Vagina (tissue), 2 donors: ENCODE data around the gene CLSTN1. TPM values are rescaled to one million over a fixed set of nuclear protein-coding genes. Genes with fewer than 3 reads are reported as not detected.
A peak's percentile ranks its signal among the peaks of the same experiment; 100 is the strongest.
"Not testable (repeated sequence)": the region's sequence is repeated elsewhere in the genome, so short reads cannot be mapped to it uniquely, and the experiment has no call there.

Source experiments
- DNase-seq, 2 donors: peaks; one replicate each; pipeline ENCODE4 v3.0.0-alpha.2; 2017; ENCODE audit errors: extremely low spot score in 2 of 2
- H3K27ac ChIP-seq: fragments of 200-600 bp; sonication (generic); one replicate; pipeline ENCODE4 v1.5.1; 2019
- H3K27me3 ChIP-seq: fragments of 200-600 bp; sonication (generic); one replicate; pipeline ENCODE4 v1.5.1; 2019
- H3K36me3 ChIP-seq, 2 donors: fragments of 200-600 bp; sonication (generic); one replicate each; pipeline ENCODE4 v1.5.1; 2017 to 2019
- H3K4me1 ChIP-seq: fragments of 200-600 bp; sonication (generic); one replicate; pipeline ENCODE4 v1.5.1; 2019
- H3K4me3 ChIP-seq, 2 donors: fragments of 200-600 bp; sonication (generic); 1 replicate in 1 of 2; 2 replicates in 1 of 2; pipeline ENCODE4 v1.5.1; 2016 to 2019
- H3K9me3 ChIP-seq: fragments of 200-600 bp; sonication (generic); one replicate; pipeline ENCODE4 v1.5.1; 2019
- CTCF ChIP-seq, 3 experiments: fragments of 450-650 bp in 2 of 3; fragments of 200-600 bp in 1 of 3; sonication (generic) in 1 of 3; IDR thresholded peaks; one replicate each; pipeline ENCODE4 v1.5.1; 2017 to 2019; ENCODE audit warnings: antibody characterized with exemption in 3 of 3, mild to moderate bottlenecking in 2 of 3, moderate library complexity in 2 of 3
- POLR2A ChIP-seq, 2 donors: fragments of 450-650 bp; IDR thresholded peaks; one replicate each; pipeline ENCODE4 v1.6.1; 2017; ENCODE audit warnings: antibody characterized with exemption in 2 of 2, mild to moderate bottlenecking in 2 of 2, moderate library complexity in 2 of 2
- POLR2AphosphoS5 ChIP-seq, 2 donors: sonication (generic); formaldehyde crosslinking; IDR thresholded peaks; one replicate each; pipeline ENCODE4 v1.9.0; 2017; ENCODE audit warnings: antibody characterized with exemption in 2 of 2, mild to moderate bottlenecking in 2 of 2, low read depth in 1 of 2; ENCODE audit not compliant: insufficient read depth in 1 of 2
- intact Hi-C: fragments of 100-400 bp; cut with DNase I; formaldehyde crosslinking; loops from one replicate; pipeline ENCODE4 v1.15.1; 2023
- total RNA-seq: library from RNA; depleted of rRNA; stranded (reverse); fragments of >200 nt; gene quantifications from one replicate; pipeline ENCODE4 v1.2.3, GENCODE V29; 2016

The CLSTN1 gene
- total RNA-seq, 1 donor from 2014 or later = 96.5 TPM

- DNase-seq = no peak
These were observed 56.9 kb downstream of the CLSTN1 start for GRCh38 chr1:9766759-9767442.

GRCh38 chr1:9764550-9764949 is 59.2 kb downstream of the CLSTN1 start:
- Histone ChIP-seq H3K4me3 (no peak overlapping the region), H3K27me3 (no peaks in the 10 kb centered on the region), H3K9me3 (no peaks in the 10 kb centered on the region), H3K36me3 (peaks cover 0 to 8% of the 10 kb centered on the region in 2 donors), H3K27ac (no peak overlapping the region), H3K4me1 (peaks cover 27% of the 10 kb centered on the region)
- intact Hi-C loops = no loop called here
- TF ChIP-seq CTCF (IDR thresholded peaks at IDR 0.05) (no peak), POLR2AphosphoS5 (IDR thresholded peaks at IDR 0.05; ENCODE audit: insufficient read depth in 1 of 2, low read depth in 1 of 2) (no peak)
- no peak for DNase-seq

More at GRCh38 chr1:9766759-9767442, 56.9 kb downstream of the CLSTN1 start:
- no peak for TF ChIP-seq POLR2A (IDR thresholded peaks at IDR 0.05)
- no peak for TF ChIP-seq CTCF (IDR thresholded peaks at IDR 0.05)
- TF ChIP-seq POLR2AphosphoS5 (IDR thresholded peaks at IDR 0.05; ENCODE audit: insufficient read depth in 1 of 2, low read depth in 1 of 2) = peak in 1 of 2 donors; percentile 33
- Histone ChIP-seq H3K9me3 (no peaks in the 10 kb centered on the region), H3K36me3 (peaks cover 0 to 4% of the 10 kb centered on the region in 2 donors), H3K4me1 (peaks cover 18% of the 10 kb centered on the region), H3K4me3 (no peak overlapping the region), H3K27me3 (no peaks in the 10 kb centered on the region), H3K27ac (no peak overlapping the region)
- intact Hi-C loops = no loop called here

GRCh38 chr1:9763914-9764313 is 59.9 kb downstream of the CLSTN1 start:
- Histone ChIP-seq H3K4me1 (peaks cover 33% of the 10 kb centered on the region), H3K9me3 (no peaks in the 10 kb centered on the region), H3K27ac (no peak overlapping the region), H3K36me3 (peaks cover 0 to 8% of the 10 kb centered on the region in 2 donors), H3K27me3 (no peaks in the 10 kb centered on the region), H3K4me3 (no peak overlapping the region)
- no peak for TF ChIP-seq POLR2AphosphoS5 (IDR thresholded peaks at IDR 0.05; ENCODE audit: insufficient read depth in 1 of 2, low read depth in 1 of 2)
- TF ChIP-seq POLR2A (IDR thresholded peaks at IDR 0.05) = no peak
- TF ChIP-seq CTCF (IDR thresholded peaks at IDR 0.05) = no peak
- intact Hi-C loops = no loop called here
- DNase-seq = no peak

- H3K4me3 ChIP-seq, H3K36me3 ChIP-seq, H3K9me3 ChIP-seq, DNase-seq, H3K27ac ChIP-seq, H3K27me3 ChIP-seq, intact Hi-C loops: not testable (repeated sequence)
- peaks cover 39% of the 10 kb centered on the region for H3K4me1 ChIP-seq
These were observed 61.3 kb downstream of the CLSTN1 start for GRCh38 chr1:9762446-9762845.

GRCh38 chr1:9761855-9762254 is 61.9 kb downstream of the CLSTN1 start:
- no peak for DNase-seq
- Histone ChIP-seq H3K4me1 (peaks cover 37% of the 10 kb centered on the region), H3K4me3 (no peak overlapping the region), H3K27ac (no peak overlapping the region), H3K27me3 (no peaks in the 10 kb centered on the region), H3K36me3 (peaks cover 0 to 8% of the 10 kb centered on the region in 2 donors), H3K9me3 (no peaks in the 10 kb centered on the region)
- TF ChIP-seq POLR2AphosphoS5 (IDR thresholded peaks at IDR 0.05; ENCODE audit: insufficient read depth in 1 of 2, low read depth in 1 of 2) = no peak
- TF ChIP-seq CTCF (IDR thresholded peaks at IDR 0.05) = no peak
- no peak for TF ChIP-seq POLR2A (IDR thresholded peaks at IDR 0.05)
- intact Hi-C loops = no loop called here
